AG09309 (cell line): Measurements from ENCODE around the gene KRTCAP2.
A peak's percentile ranks its signal among the peaks of the same experiment; 100 is the strongest.

Experiments
- DNase-seq: peaks from one replicate; pipeline ENCODE4 v3.0.0-alpha.2; 2010; ENCODE audit warnings: low read depth
- H3K4me3 ChIP-seq: 2 replicates; pipeline ENCODE4 v1.5.1; 2011; ENCODE audit warnings: mild to moderate bottlenecking, low read depth, low read length, moderate library complexity; ENCODE audit not compliant: control insufficient read depth
- TF ChIP-seq, protein P1 (sequence below): IDR thresholded peaks from 2 replicates; pipeline ENCODE4 v1.5.1; 2011; ENCODE audit warnings: mild to moderate bottlenecking, low read depth, low read length, inconsistent platforms; ENCODE audit not compliant: insufficient read depth, control insufficient read depth; ENCODE audit errors: missing control alignments

Gene KRTCAP2

GRCh38 chr1:155179112-155180031, 6.3 kb upstream of the KRTCAP2 start:
- TF ChIP-seq, protein P1, sequence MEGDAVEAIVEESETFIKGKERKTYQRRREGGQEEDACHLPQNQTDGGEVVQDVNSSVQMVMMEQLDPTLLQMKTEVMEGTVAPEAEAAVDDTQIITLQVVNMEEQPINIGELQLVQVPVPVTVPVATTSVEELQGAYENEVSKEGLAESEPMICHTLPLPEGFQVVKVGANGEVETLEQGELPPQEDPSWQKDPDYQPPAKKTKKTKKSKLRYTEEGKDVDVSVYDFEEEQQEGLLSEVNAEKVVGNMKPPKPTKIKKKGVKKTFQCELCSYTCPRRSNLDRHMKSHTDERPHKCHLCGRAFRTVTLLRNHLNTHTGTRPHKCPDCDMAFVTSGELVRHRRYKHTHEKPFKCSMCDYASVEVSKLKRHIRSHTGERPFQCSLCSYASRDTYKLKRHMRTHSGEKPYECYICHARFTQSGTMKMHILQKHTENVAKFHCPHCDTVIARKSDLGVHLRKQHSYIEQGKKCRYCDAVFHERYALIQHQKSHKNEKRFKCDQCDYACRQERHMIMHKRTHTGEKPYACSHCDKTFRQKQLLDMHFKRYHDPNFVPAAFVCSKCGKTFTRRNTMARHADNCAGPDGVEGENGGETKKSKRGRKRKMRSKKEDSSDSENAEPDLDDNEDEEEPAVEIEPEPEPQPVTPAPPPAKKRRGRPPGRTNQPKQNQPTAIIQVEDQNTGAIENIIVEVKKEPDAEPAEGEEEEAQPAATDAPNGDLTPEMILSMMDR: no peak

GRCh38 chr1:155178441-155179111, 5.5 kb upstream of the KRTCAP2 start:
- no peak for DNase-seq
- TF ChIP-seq, protein P1: no peak
- H3K4me3 ChIP-seq: no peak overlapping the region

More at GRCh38 chr1:155179112-155180031, 6.3 kb upstream of the KRTCAP2 start:
- no peak for DNase-seq
- H3K4me3 ChIP-seq: no peak overlapping the region

DNA sequence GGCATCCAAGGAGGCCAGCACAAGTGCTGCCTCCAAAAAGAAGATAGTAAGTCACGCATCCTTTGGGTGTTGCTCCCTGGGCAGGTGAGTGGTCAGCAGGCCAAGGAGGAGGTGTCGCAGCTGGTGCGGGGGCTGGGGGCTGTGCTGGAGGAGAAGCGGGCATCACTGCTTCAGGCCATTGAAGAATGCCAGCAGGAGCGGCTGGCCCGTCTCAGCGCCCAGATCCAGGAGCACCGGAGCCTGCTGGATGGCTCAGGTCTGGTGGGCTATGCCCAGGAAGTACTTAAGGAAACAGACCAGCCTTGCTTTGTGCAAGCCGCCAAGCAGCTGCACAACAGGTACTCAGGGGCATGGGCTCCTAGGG, 4.8 kb upstream of the KRTCAP2 start:
- DNase-seq: no peak
- TF ChIP-seq, protein P1: no peak
- no peak overlapping the region for H3K4me3 ChIP-seq

DNA sequence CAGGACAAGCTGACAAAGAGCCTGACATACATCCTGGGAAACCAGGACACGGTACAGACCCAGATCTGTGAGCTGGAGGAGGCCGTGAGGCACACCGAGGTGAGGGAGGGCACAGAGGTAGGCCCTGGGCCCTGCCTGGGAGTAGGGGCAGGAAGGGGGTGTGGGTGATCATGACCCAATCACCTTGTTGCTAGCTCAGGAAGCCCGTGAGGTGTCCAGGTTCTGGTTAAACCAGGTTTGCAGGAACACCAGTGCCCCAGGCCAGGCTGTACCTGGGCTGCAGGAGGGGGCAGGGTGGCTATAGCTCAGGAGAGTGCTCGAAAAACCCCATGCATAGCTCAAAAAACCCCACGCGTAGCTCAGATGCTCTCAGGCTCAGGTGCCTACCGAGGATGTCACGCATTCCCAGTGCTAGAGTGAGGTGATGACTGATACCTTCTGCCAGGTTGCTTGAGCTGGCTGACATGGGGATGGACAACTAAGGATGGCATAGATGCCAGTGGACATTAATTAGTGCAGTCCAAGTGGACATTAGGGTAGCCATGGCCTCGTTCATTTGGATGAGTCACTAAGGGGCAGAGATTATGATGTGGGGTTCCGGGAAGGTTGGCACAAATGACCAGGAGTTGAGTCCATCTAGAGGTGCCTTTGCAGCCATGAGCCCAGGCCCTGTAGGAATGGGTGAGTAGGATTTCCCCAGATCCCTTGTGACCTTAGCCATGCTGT, 4.3 kb upstream of the KRTCAP2 start:
- no peak for DNase-seq
- TF ChIP-seq, protein P1: no peak
- no peak overlapping the region for H3K4me3 ChIP-seq

GRCh38 chr1:155176544-155177071, 3.5 kb upstream of the KRTCAP2 start:
- DNase-seq: no peak
- TF ChIP-seq, protein P1: peak; percentile 91
- no peak overlapping the region for H3K4me3 ChIP-seq

GRCh38 chr1:155175927-155176371, 2.8 kb upstream of the KRTCAP2 start:
- no peak for DNase-seq
- TF ChIP-seq, protein P1: no peak
- no peak overlapping the region for H3K4me3 ChIP-seq
